ENCODE data around the gene OMP.

OMP gene

GRCh38 chr11:77104727-77105126 is 2.1 kb downstream of the OMP start:
- no peak for DNase-seq (ENCODE audit: low read depth)

- DNase-seq (ENCODE audit: low read depth) = no peak
These were observed 3.7 kb downstream of the OMP start for GRCh38 chr11:77106321-77106720.

- no peak for DNase-seq (ENCODE audit: low read depth)
These were observed 4.1 kb downstream of the OMP start for GRCh38 chr11:77106759-77107158.

GRCh38 chr11:77107950-77108349 is 5.3 kb downstream of the OMP start:
- DNase-seq (ENCODE audit: low read depth) = peak; percentile 96

- DNase-seq (ENCODE audit: low read depth) = no peak
These were observed 5.8 kb downstream of the OMP start for GRCh38 chr11:77108436-77108835.

GRCh38 chr11:77109236-77110019 is 6.8 kb downstream of the OMP start:
- DNase-seq (ENCODE audit: low read depth) = peak; percentile 71

GRCh38 chr11:77110836-77111235 is 8.2 kb downstream of the OMP start:
- DNase-seq (ENCODE audit: low read depth) = no peak

GRCh38 chr11:77111277-77111676 is 8.6 kb downstream of the OMP start:
- peak; percentile 39 for DNase-seq (ENCODE audit: low read depth)

GRCh38 chr11:77111946-77112345 is 9.3 kb downstream of the OMP start:
- DNase-seq (ENCODE audit: low read depth) = no peak

GRCh38 chr11:77112641-77113381 is 10.2 kb downstream of the OMP start:
- no peak for DNase-seq (ENCODE audit: low read depth)

- DNase-seq (ENCODE audit: low read depth) = peak; percentile 52
These were observed 10.9 kb downstream of the OMP start for GRCh38 chr11:77113382-77114088.

GRCh38 chr11:77114089-77114463 is 11.4 kb downstream of the OMP start:
- no peak for DNase-seq (ENCODE audit: low read depth)

- DNase-seq (ENCODE audit: low read depth) = no peak
These were observed 12.6 kb downstream of the OMP start for GRCh38 chr11:77115181-77115611.

- no peak for DNase-seq (ENCODE audit: low read depth)
These were observed 13.3 kb downstream of the OMP start for GRCh38 chr11:77115956-77116355.

- DNase-seq (ENCODE audit: low read depth) = no peak
These were observed 14.9 kb downstream of the OMP start for GRCh38 chr11:77117492-77117891.

GRCh38 chr11:77118086-77118485 is 15.4 kb downstream of the OMP start:
- DNase-seq (ENCODE audit: low read depth) = no peak

- DNase-seq (ENCODE audit: low read depth) = no peak
These were observed 16.3 kb downstream of the OMP start for GRCh38 chr11:77118971-77119370.

- DNase-seq (ENCODE audit: low read depth) = no peak
These were observed 16.9 kb downstream of the OMP start for GRCh38 chr11:77119531-77119936.

GRCh38 chr11:77120571-77120970 is 17.9 kb downstream of the OMP start:
- no peak for DNase-seq (ENCODE audit: low read depth)

- DNase-seq (ENCODE audit: low read depth) = no peak
These were observed 18.5 kb downstream of the OMP start for GRCh38 chr11:77121096-77121640.

GRCh38 chr11:77121876-77122575 is 19.4 kb downstream of the OMP start:
- DNase-seq (ENCODE audit: low read depth) = no peak
